Measurements from ENCODE around the gene HEXB. TPM values are rescaled to one million over a fixed set of nuclear protein-coding genes. Genes with fewer than 3 reads are reported as not detected.

Gene HEXB
- total and polyA plus RNA-seq, 2 of the 8 experiments (the other 6 are each of a cell fraction or from before 2014, with no cell fraction given) = 39.7 to 69.2 TPM

- TF ChIP-seq E2F6 (IDR thresholded peaks at IDR 0.05) (peak; percentile 66), SIRT6 (IDR thresholded peaks at IDR 0.05; ENCODE audit: low read length) (no peak), RAD21 (IDR thresholded peaks at IDR 0.05 in 1 of 2, conservative IDR thresholded peaks at IDR 0.05 in 1 of 2; ENCODE audit: low read depth in 2 of 2, low read length in 2 of 2) (0 out of 4 replicates have a peak, but pooled peaks have one; percentile 0 to 4), EP300 (IDR thresholded peaks at IDR 0.05; ENCODE audit: borderline replicate concordance in 1 of 2, low read depth in 2 of 2, low read length in 2 of 2) (0 out of 3 replicates have a peak, but pooled peaks of 1 of the 2 experiments have one; percentile 45), TBP (IDR thresholded peaks at IDR 0.05; ENCODE audit: low read depth, low read length) (peak; percentile 83), BACH1 (IDR thresholded peaks at IDR 0.05; ENCODE audit: low read length) (peak; percentile 58; the same call in 1 of the 2 replicates), ATF2 (IDR thresholded peaks at IDR 0.05; ENCODE audit: low read length) (0 out of 2 replicates have a peak, but pooled peaks have one; percentile 38), ATF3 (IDR thresholded peaks at IDR 0.05; ENCODE audit: insufficient read depth, low read depth, low read length) (no peak), BCL11A (IDR thresholded peaks at IDR 0.05; ENCODE audit: low read depth in 2 of 2, low read length in 2 of 2) (no peak), CREB1 (IDR thresholded peaks at IDR 0.05) (peak; percentile 63), FOSL1 (IDR thresholded peaks at IDR 0.05; ENCODE audit: insufficient read depth, low read depth, low read length) (no peak), BRCA1 (IDR thresholded peaks at IDR 0.05; ENCODE audit: low read depth, low read length) (no peak), CHD2 (IDR thresholded peaks at IDR 0.05; ENCODE audit: low read length) (no peak), CTCF (IDR thresholded peaks at IDR 0.05; ENCODE audit: control extremely low read depth in 1 of 3, insufficient read depth in 1 of 3, low read depth in 1 of 3, low read length in 3 of 3) (no peak), RFX5 (IDR thresholded peaks at IDR 0.05; ENCODE audit: borderline replicate concordance, low read depth, low read length) (peak; percentile 49; the same call in 1 of the 2 replicates), ZNF274 (IDR thresholded peaks at IDR 0.05; ENCODE audit: borderline replicate concordance, extremely low read depth, low read length) (no peak), CBX5 (IDR thresholded peaks at IDR 0.05; ENCODE audit: low read depth, low read length) (no peak), SP4 (IDR thresholded peaks at IDR 0.05; ENCODE audit: low read length) (peak; percentile 96)
Observed at GRCh38 chr5:74766849-74767578, 82.0 kb downstream of the HEXB start, which contains the start of the genes GFM2 and NSA2 (continued).
